ENCODE data around the gene HDGFL3. TPM values are rescaled to one million over a fixed set of nuclear protein-coding genes. Genes with fewer than 3 reads are reported as not detected.

The HDGFL3 gene
- total and polyA plus RNA-seq, 2 experiments from 2014 or later = 68.6 to 135 TPM

DNA sequence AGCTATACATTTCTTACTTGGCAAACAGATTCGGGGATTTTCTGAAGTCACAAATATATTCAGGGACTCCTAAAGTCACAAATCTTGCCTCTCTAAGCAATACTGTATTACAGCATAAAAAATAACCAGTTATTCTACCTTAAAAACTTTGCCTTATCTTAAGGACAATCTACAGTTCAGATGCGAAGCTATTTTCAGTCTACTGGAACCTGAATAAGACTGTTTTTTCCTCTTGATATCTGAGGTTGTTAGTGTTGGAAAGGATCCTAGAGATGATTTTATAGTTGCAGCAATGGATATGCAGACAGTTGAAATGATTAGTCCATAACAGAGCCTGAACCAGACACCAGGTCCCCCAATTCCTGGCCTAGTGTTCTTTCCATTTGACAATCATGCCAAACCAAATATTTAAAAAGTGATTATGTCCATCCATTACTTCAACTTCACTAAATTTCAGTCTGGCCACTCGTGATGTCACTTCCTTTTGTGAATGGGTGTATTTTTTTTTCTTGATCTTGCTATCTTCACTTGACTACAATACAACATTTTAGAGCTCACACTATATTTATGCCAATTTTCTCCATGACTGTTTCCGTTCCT is 1.8 kb downstream of the HDGFL3 start:
- Histone ChIP-seq H3K9me2 (ENCODE audit: insufficient read depth) (no peaks in the 10 kb centered on the region), H3K4me3 (peak overlapping the region; percentile 80), H3K4me1 (ENCODE audit: insufficient read depth) (peaks cover 40% of the 10 kb centered on the region), H3K36me3 (ENCODE audit: insufficient read depth) (no peaks in the 10 kb centered on the region), H3F3A (replicated peaks; ENCODE audit: low read depth) (peaks cover 4% of the 10 kb centered on the region; the same call in 1 of the 2 replicates), H3K4me2 (peak overlapping the region; percentile 84), H3K27ac (ENCODE audit: low read depth) (0 out of 2 replicates have a peak overlapping the region, but pooled peaks have one; percentile 56), H2AFZ (no peak overlapping the region), H3K27me3 (ENCODE audit: insufficient read depth) (no peaks in the 10 kb centered on the region), H3K79me2 (replicated peaks; ENCODE audit: insufficient read depth) (peaks cover 60% of the 10 kb centered on the region), H4K20me1 (replicated peaks; ENCODE audit: insufficient read depth) (peaks cover 14% of the 10 kb centered on the region)
- Mint-ChIP-seq H3K9me3 (peaks cover 2% of the 10 kb centered on the region; the same call in 1 of the 3 replicates), H3K4me3 (peak overlapping the region; percentile 96), H3K27me3 (ENCODE audit: insufficient read depth, low read depth, poor library complexity) (peaks cover 2% of the 10 kb centered on the region), H3K4me1 (peaks cover 37% of the 10 kb centered on the region), H3K27ac (peak overlapping the region; percentile 97; the same call in 1 of the 2 replicates), H3K36me3 (ENCODE audit: low read depth) (peaks cover 6% of the 10 kb centered on the region; the same call in 2 of the 3 replicates)
- DNase-seq (ENCODE audit: low spot score) (no peak), ATAC-seq (no peak)
- no peak for TF ChIP-seq ZNF114 (CRISPR knock-in tag; IDR thresholded peaks at IDR 0.05)
- TF ChIP-seq CREB1 (CRISPR knock-in tag; IDR thresholded peaks at IDR 0.05; ENCODE audit: low read depth) = no peak
- TF ChIP-seq EZH2 (IDR thresholded peaks at IDR 0.05; ENCODE audit: low read depth, unreplicated experiment) = no peak
- TF ChIP-seq NANOG (IDR thresholded peaks at IDR 0.05; ENCODE audit: borderline replicate concordance) = no peak
- no peak for TF ChIP-seq POLR2AphosphoS5 (IDR thresholded peaks at IDR 0.05; ENCODE audit: low read depth)
- TF ChIP-seq JUNB (IDR thresholded peaks at IDR 0.05; ENCODE audit: unreplicated experiment) = no peak
- TF ChIP-seq, protein P1, sequence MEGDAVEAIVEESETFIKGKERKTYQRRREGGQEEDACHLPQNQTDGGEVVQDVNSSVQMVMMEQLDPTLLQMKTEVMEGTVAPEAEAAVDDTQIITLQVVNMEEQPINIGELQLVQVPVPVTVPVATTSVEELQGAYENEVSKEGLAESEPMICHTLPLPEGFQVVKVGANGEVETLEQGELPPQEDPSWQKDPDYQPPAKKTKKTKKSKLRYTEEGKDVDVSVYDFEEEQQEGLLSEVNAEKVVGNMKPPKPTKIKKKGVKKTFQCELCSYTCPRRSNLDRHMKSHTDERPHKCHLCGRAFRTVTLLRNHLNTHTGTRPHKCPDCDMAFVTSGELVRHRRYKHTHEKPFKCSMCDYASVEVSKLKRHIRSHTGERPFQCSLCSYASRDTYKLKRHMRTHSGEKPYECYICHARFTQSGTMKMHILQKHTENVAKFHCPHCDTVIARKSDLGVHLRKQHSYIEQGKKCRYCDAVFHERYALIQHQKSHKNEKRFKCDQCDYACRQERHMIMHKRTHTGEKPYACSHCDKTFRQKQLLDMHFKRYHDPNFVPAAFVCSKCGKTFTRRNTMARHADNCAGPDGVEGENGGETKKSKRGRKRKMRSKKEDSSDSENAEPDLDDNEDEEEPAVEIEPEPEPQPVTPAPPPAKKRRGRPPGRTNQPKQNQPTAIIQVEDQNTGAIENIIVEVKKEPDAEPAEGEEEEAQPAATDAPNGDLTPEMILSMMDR (conservative IDR thresholded peaks at IDR 0.05; ENCODE audit: low read depth in 2 of 2) = no peak
- TF ChIP-seq REST (IDR thresholded peaks at IDR 0.05; ENCODE audit: unreplicated experiment) = no peak
- TF ChIP-seq ETS1 (IDR thresholded peaks at IDR 0.05) = no peak
- no peak for TF ChIP-seq EZH2phosphoT487 (IDR thresholded peaks at IDR 0.05; ENCODE audit: unreplicated experiment)
- TF ChIP-seq ZNF331 (CRISPR knock-in tag; IDR thresholded peaks at IDR 0.05; ENCODE audit: low read depth) = no peak
- TF ChIP-seq STAT1 (IDR thresholded peaks at IDR 0.05; ENCODE audit: unreplicated experiment) = no peak
- TF ChIP-seq, protein P2, sequence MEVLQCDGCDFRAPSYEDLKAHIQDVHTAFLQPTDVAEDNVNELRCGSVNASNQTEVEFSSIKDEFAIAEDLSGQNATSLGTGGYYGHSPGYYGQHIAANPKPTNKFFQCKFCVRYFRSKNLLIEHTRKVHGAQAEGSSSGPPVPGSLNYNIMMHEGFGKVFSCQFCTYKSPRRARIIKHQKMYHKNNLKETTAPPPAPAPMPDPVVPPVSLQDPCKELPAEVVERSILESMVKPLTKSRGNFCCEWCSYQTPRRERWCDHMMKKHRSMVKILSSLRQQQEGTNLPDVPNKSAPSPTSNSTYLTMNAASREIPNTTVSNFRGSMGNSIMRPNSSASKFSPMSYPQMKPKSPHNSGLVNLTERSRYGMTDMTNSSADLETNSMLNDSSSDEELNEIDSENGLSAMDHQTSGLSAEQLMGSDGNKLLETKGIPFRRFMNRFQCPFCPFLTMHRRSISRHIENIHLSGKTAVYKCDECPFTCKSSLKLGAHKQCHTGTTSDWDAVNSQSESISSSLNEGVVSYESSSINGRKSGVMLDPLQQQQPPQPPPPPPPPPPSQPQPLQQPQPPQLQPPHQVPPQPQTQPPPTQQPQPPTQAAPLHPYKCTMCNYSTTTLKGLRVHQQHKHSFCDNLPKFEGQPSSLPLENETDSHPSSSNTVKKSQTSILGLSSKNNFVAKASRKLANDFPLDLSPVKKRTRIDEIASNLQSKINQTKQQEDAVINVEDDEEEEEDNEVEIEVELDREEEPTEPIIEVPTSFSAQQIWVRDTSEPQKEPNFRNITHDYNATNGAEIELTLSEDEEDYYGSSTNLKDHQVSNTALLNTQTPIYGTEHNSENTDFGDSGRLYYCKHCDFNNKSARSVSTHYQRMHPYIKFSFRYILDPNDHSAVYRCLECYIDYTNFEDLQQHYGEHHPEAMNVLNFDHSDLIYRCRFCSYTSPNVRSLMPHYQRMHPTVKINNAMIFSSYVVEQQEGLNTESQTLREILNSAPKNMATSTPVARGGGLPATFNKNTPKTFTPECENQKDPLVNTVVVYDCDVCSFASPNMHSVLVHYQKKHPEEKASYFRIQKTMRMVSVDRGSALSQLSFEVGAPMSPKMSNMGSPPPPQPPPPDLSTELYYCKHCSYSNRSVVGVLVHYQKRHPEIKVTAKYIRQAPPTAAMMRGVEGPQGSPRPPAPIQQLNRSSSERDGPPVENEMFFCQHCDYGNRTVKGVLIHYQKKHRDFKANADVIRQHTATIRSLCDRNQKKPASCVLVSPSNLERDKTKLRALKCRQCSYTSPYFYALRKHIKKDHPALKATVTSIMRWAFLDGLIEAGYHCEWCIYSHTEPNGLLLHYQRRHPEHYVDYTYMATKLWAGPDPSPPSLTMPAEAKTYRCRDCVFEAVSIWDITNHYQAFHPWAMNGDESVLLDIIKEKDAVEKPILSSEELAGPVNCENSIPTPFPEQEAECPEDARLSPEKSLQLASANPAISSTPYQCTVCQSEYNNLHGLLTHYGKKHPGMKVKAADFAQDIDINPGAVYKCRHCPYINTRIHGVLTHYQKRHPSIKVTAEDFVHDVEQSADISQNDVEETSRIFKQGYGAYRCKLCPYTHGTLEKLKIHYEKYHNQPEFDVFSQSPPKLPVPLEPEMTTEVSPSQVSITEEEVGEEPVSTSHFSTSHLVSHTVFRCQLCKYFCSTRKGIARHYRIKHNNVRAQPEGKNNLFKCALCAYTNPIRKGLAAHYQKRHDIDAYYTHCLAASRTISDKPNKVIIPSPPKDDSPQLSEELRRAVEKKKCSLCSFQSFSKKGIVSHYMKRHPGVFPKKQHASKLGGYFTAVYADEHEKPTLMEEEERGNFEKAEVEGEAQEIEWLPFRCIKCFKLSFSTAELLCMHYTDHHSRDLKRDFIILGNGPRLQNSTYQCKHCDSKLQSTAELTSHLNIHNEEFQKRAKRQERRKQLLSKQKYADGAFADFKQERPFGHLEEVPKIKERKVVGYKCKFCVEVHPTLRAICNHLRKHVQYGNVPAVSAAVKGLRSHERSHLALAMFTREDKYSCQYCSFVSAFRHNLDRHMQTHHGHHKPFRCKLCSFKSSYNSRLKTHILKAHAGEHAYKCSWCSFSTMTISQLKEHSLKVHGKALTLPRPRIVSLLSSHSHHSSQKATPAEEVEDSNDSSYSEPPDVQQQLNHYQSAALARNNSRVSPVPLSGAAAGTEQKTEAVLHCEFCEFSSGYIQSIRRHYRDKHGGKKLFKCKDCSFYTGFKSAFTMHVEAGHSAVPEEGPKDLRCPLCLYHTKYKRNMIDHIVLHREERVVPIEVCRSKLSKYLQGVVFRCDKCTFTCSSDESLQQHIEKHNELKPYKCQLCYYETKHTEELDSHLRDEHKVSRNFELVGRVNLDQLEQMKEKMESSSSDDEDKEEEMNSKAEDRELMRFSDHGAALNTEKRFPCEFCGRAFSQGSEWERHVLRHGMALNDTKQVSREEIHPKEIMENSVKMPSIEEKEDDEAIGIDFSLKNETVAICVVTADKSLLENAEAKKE (CRISPR knock-in tag; IDR thresholded peaks at IDR 0.05) = no peak
